Suppressor macrophage (primary cell): ENCODE measurements around the gene CNNM4.

ENCODE experiments used
- DNase-seq, 4 experiments: peaks; one replicate each; pipeline ENCODE4 v3.0.0-alpha.2; 2020 to 2022
- total RNA-seq, 17 experiments: gene quantifications; one replicate each; lab custom pipeline; 2026; ENCODE audit warnings: mixed read lengths in 6 of 17, inconsistent platforms in 3 of 17; lab: John Stamatoyannopoulos, UW

The CNNM4 gene
- 8.1 to 29.6 (median 16.4) reads per million in 17 experiments for total RNA-seq

- DNase-seq: peak; percentile 93 to 98 (median 96)
These were observed at the start of gene CNNM4 for GRCh38 chr2:96760036-96760985. CNNM4 (plus strand) TSS chr2:96760902; CDS start chr2:96761000, 98 bp downstream.

- no peak for DNase-seq
These were observed 49.7 kb upstream of the CNNM4 start for GRCh38 chr2:96710985-96711384.

GRCh38 chr2:96715658-96716057 is 45.0 kb upstream of the CNNM4 start:
- DNase-seq: peak in 1 of 4 experiments; percentile 23

GRCh38 chr2:96716388-96716787 is 44.3 kb upstream of the CNNM4 start:
- DNase-seq: no peak

GRCh38 chr2:96726131-96726530 is 34.6 kb upstream of the CNNM4 start:
- DNase-seq: no peak

- DNase-seq: peak; percentile 50 to 85 (median 72)
These were observed 33.3 kb upstream of the CNNM4 start for GRCh38 chr2:96727431-96727830.

GRCh38 chr2:96729748-96730147 is 31.0 kb upstream of the CNNM4 start:
- DNase-seq: no peak

GRCh38 chr2:96730212-96730611 is 30.5 kb upstream of the CNNM4 start:
- no peak for DNase-seq

- DNase-seq: peak in 1 of 4 experiments; percentile 13
These were observed 26.8 kb upstream of the CNNM4 start for GRCh38 chr2:96733931-96734330.

GRCh38 chr2:96734880-96735583 is 25.7 kb upstream of the CNNM4 start:
- no peak for DNase-seq

- DNase-seq: no peak
These were observed 23.5 kb upstream of the CNNM4 start for GRCh38 chr2:96737251-96737650.

GRCh38 chr2:96737831-96738230 is 22.9 kb upstream of the CNNM4 start:
- peak in 3 of 4 experiments; percentile 15 to 34 (median 22) for DNase-seq

GRCh38 chr2:96739076-96739632 is 21.5 kb upstream of the CNNM4 start:
- no peak for DNase-seq

GRCh38 chr2:96739633-96740428 is 20.9 kb upstream of the CNNM4 start, which contains the start of gene LMAN2L:
LMAN2L (minus strand) TSS chr2:96740064; CDS start chr2:96740040, 24 bp downstream.
- DNase-seq: peak; percentile 98 to 99 (median 98)

- no peak for DNase-seq
These were observed 13.6 kb upstream of the CNNM4 start for GRCh38 chr2:96747061-96747617.

GRCh38 chr2:96751800-96752199 is 8.9 kb upstream of the CNNM4 start:
- no peak for DNase-seq

GRCh38 chr2:96753661-96754282 is 6.9 kb upstream of the CNNM4 start:
- DNase-seq: no peak

- no peak for DNase-seq
These were observed 6.4 kb upstream of the CNNM4 start for GRCh38 chr2:96754317-96754716.

- no peak for DNase-seq
These were observed 3.8 kb upstream of the CNNM4 start for GRCh38 chr2:96756788-96757476.

GRCh38 chr2:96757477-96757860 is 3.2 kb upstream of the CNNM4 start:
- no peak for DNase-seq

GRCh38 chr2:96758987-96759386 is 1.7 kb upstream of the CNNM4 start:
- DNase-seq: peak in 1 of 4 experiments; percentile 17
